OCI-LY1 (cell line): Measurements from ENCODE around the gene GRIA4.

Experiments
- CTCF ChIP-seq: fragments of 200-600 bp; sonication (generic), shearing (Covaris generic); IDR thresholded peaks from 2 replicates; pipeline ENCODE4 v1.5.1; 2017; ENCODE audit warnings: mild to moderate bottlenecking, antibody characterized with exemption, low read length, moderate library complexity, mixed read lengths
- EZH2 ChIP-seq: fragments of 200-600 bp; sonication (generic), shearing (Covaris generic); IDR thresholded peaks from 2 replicates; pipeline ENCODE4 v1.8.0; 2017; ENCODE audit warnings: borderline replicate concordance, mixed run types, mild to moderate bottlenecking, antibody characterized with exemption, low read length, moderate library complexity, mixed read lengths

GRCh38 chr11:105918600-105918999 lies 308.7 kb downstream of the GRIA4 start:
- TF ChIP-seq CTCF (no peak), EZH2 (no peak)
